GM18508 (cell line): ENCODE data around the gene PLXDC1.

ENCODE experiments used
- ATAC-seq: cut with Tn5 transposase; IDR thresholded peaks from one replicate; pipeline ENCODE4 v1.9.1; 2021; ENCODE audit warnings: moderate number of reproducible peaks; ENCODE audit not compliant: insufficient read depth, unreplicated experiment

PLXDC1 gene

DNA sequence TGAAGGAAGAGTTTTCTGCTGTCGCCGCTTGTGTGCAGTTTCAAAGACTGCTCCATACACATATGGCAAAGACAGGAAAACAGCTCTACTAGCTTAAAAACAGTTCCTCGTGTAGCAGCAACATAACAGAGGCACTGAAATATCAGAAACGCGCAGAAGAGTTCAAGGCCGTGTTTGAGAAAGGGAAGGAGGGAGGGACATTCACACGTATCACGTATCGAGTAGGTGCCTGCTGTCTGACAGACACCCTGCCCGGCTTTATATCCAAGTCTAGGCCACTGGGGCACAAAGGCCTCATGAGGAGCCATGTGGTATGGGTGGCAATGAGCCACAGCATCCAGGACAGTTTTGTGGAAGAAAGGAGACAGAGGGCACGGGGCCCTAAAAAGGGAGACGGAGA, 50.3 kb downstream of the PLXDC1 start:
- no peak for ATAC-seq

DNA sequence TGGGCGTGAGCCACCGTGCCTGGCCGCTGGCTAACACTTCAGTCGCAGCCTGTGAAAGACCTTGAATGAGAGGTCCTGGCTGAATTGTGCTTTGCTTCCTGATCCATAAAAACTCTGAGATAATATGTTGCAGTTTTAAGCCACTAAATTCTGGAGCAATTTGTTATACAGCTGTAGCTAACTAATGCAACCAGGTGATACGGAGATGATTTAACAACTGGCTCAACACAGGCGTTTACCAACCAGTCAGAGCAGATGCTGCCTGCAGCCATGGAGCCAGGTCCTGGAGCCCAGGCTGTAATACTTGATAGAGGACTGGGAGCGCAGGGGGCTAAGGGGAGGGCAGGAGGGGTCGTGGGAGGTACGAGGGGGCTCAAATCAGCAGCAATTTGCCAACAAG, 50.9 kb downstream of the PLXDC1 start:
- no peak for ATAC-seq

DNA sequence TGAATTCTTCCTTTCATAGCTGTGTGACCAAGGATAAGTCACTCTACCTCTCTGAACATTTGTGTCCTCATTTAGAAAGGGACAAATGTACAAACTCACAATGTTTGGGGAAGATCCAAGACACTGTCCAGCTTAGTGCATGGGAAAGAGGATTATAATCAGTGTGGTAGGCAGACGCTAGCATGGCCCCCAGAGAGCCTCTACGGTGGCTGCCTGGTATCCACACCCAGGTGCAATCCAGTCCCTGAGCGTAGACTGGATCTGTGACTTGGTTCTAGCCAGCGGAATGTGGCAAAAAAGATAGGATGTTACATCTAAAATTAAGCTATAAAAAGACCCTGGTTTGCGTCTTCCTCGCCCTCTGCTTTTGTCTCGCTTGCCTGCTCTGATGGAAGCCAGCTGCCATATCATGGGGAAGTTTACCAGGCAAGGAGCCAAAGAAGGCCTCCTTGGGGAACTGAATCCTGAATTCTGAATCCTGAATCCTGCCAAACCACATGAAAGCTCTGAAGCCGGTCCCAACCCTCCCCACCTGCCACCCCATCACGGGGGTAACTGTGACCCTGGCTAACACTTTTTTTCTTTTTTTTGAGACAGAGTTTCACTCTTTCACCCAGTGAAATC, 51.7 kb downstream of the PLXDC1 start:
- no peak for ATAC-seq

DNA sequence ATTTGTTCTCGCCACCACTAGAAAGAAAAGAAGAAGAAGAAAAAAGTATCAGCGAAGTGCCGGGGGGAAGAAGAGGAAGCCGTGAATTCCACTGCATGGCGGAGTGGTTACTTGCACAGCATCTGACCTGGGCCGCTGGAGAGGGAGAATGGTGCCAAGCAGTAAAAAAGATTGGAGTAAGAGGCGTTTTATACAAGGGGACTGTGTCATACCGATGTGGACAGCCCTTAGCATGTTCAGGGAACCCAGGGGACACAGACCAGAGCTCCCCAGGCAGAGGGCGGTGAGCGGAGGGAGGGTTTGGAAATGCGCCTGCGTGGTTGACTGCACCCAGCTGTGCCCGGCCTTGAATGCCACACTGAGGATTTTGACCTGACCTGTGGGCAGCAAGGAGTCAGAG, 52.8 kb downstream of the PLXDC1 start:
- ATAC-seq = no peak

DNA sequence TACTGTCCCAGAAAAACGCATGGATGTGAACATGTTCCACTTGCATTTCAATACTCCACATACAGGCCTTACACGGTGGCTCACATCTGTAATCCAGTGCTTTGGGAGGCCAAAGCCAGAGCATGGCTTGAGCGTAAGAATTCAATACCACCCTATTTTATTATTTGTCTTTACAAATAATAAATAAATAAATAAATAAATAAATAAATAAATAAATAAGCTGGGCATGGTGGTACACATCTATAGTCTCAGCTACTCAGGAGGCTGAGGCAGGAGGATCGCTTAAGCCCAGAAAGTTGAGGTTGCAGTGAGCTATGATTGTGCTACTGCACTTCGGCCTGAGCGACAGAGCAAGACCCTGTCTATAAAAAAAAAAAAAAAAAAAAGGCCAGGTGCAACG, 53.9 kb downstream of the PLXDC1 start:
- ATAC-seq = no peak

DNA sequence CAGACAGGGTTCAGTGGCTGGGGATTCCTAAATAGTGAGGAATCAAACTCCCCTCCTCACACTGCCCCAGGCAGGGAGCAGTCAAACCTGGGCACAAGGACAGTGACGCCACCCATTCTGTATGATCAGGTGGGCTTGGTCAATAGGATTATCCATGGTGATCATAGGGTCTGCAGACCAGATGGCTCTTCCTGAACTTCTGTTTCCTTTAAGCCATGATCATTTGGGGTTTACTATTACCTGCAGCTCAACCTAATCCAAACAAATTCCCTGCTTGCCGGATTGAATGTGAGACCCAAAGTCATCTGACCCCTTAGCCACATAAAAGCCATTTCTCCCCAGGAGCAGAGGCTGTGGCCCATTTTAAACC, 54.3 kb downstream of the PLXDC1 start:
- no peak for ATAC-seq

DNA sequence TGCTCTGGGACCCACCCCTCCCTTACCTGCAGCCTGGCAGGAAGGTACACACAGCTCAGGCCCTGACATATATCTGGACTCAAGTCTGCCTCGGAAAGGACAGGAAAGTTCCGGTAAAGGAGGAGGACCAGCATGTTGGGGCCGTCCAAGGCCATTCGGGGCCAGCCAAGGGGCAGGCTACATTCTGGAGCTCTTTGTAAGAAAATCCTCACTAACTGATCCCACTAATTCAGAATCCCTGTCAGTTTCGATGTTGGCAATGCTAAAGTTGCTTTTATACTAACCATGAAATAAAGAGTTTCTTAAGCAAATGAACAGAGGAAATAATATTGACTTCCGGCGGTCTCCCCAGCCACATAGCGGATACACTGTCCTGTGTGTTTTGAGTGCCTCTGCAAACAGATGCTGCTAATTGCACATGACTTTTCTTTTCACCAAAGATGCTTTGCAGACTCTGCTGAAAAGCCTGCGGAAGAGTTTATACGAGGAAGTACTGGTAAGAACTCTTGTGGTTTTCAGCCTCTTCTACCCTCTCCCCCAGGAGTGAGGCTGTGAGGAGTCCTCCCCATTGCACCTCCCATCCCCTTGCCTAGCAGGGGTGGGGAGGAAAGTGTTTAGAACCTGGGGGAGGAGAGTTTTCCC, 54.8 kb downstream of the PLXDC1 start:
- ATAC-seq = no peak

DNA sequence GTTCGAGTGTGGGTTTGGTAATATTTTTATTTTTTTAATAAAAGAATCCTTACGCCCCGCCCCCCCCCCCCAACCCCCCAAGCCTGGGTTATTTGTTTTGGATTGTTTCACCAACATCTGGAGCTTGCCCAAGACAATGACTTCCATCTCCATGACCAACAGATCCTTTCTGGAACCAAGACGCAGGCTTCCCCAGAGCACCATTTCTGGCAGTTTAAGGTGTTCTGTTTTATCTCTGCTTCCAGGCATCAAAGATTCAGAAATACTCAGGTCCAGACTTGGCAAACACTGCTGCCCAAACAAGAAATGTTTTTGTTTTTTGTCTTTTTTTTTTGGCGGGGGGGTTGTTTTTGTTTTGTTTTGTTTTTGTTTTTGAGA, 56.1 kb downstream of the PLXDC1 start:
- ATAC-seq = no peak

DNA sequence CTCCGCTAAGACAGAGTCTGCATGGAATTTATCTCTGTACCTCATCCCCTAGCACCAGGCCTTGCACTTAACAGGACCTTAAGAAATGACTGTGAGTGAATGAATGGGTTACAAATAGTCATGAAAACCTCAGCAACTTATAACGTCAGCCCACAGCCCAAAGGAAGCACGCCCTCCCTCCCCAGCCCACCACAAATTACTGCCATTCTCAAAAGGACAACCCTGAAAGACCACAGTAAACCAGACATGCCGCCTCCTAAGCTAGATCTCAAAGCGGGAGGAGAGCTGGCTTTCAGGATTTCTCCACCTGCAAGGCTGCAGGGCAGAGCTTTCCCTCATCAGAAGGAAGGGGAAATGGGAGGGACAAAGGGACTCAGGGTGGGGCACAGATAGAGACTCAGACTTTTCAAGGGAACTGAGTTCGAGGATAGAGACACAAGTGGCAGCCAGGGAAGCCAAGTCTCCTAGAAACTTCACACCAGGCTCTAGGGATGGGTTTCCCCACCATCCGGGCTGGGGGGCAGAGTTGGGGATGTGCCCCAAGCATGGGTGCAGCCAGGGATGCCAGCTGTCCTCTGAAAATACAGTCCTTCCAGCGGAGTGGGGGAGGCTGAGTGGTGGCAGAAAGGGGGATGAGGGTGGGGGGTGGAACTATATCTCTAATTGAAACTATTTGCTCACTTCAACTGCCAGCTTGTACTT, 56.7 kb downstream of the PLXDC1 start:
- no peak for ATAC-seq

DNA sequence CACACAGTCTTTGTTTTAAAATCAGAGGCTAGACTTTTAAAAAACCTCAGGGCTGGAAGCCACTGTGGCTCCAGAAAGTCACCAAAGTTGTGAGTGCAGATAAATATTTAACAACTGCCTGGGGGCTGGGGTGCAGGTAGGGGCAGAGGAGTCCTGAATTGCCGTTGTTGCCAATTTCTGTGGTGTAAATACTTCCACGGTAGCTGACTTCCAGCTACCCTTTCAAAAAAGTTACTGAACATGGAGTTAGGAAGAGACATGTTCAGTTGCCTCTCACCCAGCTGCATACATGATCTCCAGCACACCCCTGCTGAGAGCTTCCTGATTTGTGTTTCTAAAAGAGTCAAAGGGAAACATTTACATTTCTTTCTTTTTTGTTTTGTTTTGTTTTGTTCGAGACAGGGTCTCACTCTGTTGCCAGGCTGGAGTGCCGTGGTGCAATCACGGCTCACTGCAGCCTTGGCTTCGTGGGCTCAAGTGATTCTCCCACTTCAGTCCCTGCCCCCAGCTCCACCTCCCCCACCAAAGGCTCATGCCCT, 58.7 kb downstream of the PLXDC1 start:
- no peak for ATAC-seq

DNA sequence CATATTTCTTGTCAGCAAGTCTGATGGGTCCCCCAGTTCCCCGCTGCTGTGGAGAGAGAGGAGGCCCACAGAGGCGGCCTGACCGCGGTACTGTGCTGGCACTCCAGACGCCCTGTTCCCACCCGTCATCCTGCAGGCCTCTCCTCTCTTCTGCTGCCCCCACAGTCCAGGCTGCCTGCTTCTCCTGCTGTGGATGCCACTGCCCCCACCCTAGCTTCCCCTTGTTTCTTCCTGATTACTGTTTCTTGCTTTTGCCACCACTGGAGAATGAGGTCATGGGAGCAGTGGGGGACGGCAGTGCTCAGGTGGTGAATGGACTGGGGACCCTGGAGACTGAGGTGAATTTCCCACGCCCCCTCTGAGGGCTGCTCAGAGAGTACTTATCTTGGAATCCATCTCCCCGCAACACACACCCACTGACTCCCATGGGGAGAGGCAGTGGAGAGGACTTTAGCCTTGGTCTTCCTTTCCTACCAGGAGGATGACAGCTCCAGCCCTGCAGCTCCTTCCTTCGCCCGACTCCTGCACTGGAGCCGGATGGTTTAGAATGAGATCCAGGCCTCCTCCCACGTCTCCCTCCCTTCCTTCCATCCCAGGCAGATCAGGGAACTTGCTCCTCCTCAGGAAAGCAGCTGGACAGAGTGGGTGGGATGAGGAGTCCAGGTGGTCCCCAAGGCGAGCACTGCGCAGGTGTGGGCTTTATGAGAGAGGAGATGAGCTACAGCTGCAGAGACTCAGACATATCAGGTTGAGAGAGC, 60.4 kb downstream of the PLXDC1 start:
- no peak for ATAC-seq

DNA sequence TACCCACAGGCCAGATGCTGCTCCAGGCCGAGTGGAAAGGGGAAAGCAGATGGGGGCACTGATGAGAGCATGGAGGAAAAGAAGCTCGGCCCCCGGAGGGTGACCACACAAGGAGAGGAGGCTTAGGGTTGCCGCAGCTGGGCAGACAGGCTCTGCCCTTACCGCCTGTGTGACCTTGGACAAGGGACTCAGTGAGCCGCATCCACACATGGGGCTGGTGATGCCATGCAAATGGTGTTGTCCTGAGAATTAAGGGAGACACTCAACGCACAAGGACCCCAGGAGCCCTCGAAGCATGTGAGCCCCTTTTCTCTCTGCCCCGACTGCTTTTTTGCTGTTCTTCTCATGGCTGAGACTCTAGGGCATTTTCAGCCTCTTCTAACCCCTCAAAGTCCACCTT, 61.0 kb downstream of the PLXDC1 start:
- no peak for ATAC-seq

DNA sequence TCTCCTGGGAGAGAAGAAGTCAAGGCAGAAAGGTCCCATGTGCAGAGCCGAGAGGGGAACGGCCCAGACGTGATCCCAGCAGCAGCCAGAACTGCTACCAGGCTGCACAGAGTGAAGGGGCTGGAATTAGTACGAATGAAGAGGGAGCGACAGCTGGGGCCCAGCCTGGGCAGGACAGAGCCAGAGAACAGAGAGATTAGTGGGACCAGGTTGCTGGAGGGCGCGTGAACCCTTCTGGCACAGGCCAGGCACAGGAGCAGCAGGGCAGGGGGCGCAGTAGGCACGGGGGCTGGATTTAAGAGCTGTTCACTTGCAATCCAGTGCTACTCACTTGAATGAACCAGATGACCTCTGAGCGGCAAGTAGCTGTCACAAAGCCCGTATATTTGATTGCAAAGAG, 66.9 kb downstream of the PLXDC1 start:
- no peak for ATAC-seq

DNA sequence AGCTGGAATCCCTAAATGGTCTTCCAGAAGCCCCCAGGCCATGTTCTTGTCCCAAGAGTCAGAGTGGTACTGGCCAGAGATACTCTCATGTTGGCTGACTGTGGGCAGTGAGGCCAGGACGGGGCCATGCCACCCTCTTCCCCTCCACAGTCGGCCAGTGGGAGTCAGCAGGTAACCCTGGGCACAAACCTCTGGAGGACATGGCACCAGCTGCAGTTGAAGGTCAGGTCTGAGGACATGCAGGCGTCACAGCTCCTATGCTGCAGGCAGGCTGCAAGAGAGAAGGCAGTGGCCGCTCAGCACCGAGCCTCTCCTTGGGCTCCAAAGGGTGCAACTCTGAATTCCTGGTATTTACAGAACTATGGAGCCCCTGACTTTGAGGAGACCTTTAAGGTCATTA, 68.2 kb downstream of the PLXDC1 start:
- no peak for ATAC-seq

DNA sequence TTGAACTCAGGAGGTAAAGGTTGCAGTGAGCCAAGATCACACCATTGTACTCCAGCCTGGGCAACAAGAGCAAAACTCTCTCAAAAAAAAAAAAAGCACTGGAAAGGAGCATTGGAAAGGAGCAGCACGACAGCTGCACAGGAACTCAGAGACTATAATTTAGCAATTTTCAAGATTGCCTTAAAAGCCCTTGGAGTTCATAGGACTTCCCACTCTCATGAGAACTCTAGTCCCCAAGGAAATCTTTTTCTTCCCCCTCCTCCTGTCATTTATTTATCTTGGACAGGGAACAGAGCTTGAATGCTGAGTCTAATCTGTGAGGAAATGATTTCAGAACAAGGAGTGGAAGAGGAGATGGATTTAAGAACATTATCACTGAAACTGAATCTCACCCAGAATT, 69.0 kb downstream of the PLXDC1 start:
- no peak for ATAC-seq

DNA sequence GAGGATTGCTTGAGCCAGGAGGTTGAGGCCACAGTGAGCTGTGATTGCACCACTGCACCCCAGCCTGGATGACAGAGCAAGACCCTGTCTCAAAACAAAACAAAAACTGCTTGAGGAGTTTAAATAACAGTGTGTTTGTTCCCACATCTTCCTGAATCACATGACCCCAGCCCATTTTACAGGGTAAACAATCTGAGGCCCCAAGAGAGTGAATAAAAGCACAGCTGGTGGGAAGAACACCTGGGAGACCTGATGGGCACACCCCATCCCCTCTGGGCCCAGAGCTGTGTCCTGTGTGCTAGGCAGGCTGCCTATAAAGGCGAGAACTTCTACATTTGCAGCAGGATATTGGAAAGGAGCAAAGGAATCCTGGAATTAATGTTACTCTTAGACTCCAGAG, 69.6 kb downstream of the PLXDC1 start:
- ATAC-seq = no peak

DNA sequence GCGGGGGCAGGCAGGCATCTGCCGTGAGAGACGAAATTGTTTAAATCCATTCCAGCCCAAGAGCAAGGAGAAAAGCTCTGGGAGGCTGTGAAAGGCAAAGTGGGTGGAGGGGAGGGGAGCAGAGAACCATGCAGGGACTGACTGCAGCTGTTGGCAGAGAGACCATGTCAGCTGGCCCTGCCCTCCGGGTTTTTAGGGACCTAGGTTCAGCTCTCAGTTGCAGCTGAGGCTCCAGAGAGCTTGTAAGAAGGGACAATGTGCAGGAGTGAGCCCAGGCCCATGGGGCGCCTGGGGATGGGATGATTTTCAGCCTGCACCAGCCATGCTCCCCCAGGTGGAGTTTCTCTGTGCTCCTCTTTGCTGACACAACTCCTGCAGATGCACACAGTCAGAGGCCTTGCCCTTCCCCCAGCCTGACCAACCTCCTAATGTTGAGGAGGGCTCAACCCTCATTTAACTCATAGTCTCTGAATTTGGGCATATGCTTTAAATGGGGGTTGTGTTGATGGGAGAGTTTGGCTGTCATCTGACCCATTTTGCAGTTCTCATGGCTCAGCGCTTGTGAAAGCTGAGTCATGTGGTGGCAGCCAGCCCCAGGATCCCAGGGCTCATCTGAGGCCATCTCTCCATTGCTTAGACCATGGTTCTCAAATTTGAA, 70.9 kb downstream of the PLXDC1 start:
- ATAC-seq = no peak

DNA sequence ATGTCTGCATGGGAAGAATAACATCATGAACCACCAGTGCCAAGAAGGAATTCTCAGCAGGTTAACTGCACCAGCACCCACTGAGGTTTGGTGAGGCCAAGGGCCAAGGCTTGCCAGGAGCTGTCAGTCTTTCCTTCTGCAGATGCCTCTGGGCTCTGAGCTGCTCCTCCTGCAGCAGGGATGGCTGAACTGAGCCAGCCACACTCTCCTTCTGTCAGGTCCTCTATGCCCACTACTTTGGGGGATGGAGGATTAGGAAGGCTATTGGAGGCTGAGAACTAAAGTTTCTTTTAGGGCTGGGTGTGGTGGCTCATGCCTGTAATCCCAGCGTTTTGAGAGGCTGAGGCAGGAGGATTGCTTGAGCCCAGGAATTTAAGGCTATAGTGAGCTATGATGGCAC, 71.6 kb downstream of the PLXDC1 start:
- ATAC-seq = no peak

DNA sequence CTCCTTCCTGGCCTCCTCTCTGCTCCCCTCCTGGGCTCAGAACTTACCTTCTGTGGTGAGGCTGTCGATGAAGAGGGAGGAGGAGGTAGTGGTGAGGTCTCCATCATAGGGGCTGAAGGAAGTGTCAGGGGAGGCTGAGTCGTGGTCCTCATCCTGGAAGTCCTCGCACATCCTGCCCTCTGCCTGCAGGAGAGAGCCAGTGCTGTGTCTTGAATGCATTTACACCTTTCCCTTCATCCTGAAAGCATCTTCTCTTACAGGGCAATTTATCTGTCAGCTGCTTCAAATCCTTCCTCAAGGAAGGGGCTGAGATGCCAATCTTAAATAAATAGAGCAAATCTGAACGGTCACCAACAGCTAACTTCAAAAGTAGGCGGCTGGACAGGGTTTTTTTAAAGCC, 73.6 kb downstream of the PLXDC1 start:
- ATAC-seq = no peak

DNA sequence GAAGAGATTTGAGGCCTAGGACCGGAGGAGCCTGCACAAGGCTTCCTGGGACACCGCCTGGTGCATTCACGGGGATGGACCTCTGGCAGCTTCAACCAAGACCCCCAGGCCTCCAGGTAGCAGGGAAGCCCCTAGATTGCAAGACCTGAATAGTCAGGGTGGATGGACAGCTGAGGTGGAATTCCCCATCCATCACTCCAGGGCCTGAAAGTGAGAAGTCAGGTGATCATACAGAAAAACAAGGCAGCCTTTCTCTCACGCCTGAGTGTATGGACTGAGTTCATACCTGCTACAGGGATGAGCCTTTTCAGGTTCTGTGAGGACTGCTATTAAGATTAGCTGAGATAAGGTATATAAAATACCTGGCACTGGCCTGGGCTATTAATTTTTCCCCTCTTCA, 74.2 kb downstream of the PLXDC1 start:
- no peak for ATAC-seq

DNA sequence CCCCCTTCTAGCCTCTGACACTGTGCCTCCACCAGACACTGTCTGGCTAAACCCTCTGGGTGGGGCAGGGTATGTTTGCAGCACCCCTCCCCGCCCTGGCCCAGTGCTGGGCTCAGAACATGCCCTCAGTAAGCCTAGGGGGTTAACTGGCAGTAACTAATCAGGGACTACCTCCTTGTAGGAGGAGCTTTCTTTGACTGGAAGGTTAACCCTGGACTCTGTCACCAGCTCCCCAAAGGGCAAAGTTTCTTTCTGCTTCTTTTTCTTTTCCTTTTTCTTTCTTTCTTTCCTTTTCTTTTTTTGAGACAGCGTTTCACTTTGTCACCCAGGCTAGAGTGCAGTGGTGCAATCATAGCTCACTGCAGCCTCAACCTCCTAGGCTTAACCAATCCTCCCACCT, 76.8 kb downstream of the PLXDC1 start:
- ATAC-seq = no peak
